HCT116 (cell line): ENCODE data around the gene PLD2. TPM values are rescaled to one million over a fixed set of nuclear protein-coding genes. Genes with fewer than 3 reads are reported as not detected.

Experiments used
- ATAC-seq: fragments of 200-7000 bp; cut with Tn5 transposase; 2 replicates; pipeline ENCODE4 v1.9.1; 2020; ENCODE audit warnings: mild to moderate bottlenecking, moderate library complexity
- BruUV-seq: library from RNA; stranded (reverse); fragments of 400-500 nt; replicated peaks from 2 replicates; lab custom pipeline; 2021; lab: Mats Ljungman, UMichigan
- CTCF ChIA-PET: fragments of 300-600 bp; sonication (Branson Sonifier 250); formaldehyde crosslinking; loops from one replicate; lab custom pipeline; 2021; ENCODE audit warnings: antibody characterized with exemption; lab: Charles Lee
- POLR2A ChIA-PET: fragments of 300-600, 350-600 bp; sonication (Branson Sonifier 250); formaldehyde crosslinking; loops from one replicate; lab custom pipeline; 2021; ENCODE audit warnings: antibody characterized with exemption; lab: Charles Lee
- RAD21 ChIA-PET, 2 experiments: fragments of 300-600 bp; sonication (Branson Sonifier 250); formaldehyde crosslinking; loops; one replicate each; lab custom pipeline; 2023; ENCODE audit warnings: low total read pairs in 2 of 2; ENCODE audit not compliant: uncharacterized antibody in 2 of 2, unreplicated experiment in 2 of 2, low non-redundant PET in 1 of 2; lab: Charles Lee
- DNase-seq: peaks from one replicate; pipeline ENCODE4 v3.0.0-alpha.2; 2010; ENCODE audit warnings: low read depth, low spot score
- H2AFZ ChIP-seq: fragments of 200-600 bp; shearing (Covaris generic), sonication (generic); 2 replicates; pipeline ENCODE4 v1.6.1; 2017; ENCODE audit warnings: low read depth, mixed run types, mixed read lengths, antibody characterized with exemption, low read length; ENCODE audit not compliant: poor library complexity, severe bottlenecking
- H3K27ac ChIP-seq: 2 replicates; pipeline ENCODE4 v1.5.1; 2012; ENCODE audit warnings: low read depth, low read length
- H3K27me3 ChIP-seq: fragments of 200-600 bp; sonication (generic); 2 replicates; pipeline ENCODE4 v1.6.1; 2016; ENCODE audit warnings: mixed run types, low read length, mixed read lengths; ENCODE audit not compliant: insufficient read depth
- H3K36me3 ChIP-seq, 2 experiments: fragments of 200-500 bp in 1 of 2; fragments of 200-600 bp in 1 of 2; sonication (Bioruptor generic) in 1 of 2; sonication (generic) in 1 of 2; 2 replicates each; pipeline versions ENCODE4 v1.5.1 to v1.6.1; 2014 to 2016; ENCODE audit warnings: low read length in 2 of 2, inconsistent platforms in 1 of 2, mixed read lengths in 1 of 2, mixed run types in 1 of 2; ENCODE audit not compliant: insufficient read depth in 2 of 2, control insufficient read depth in 1 of 2
- H3K4me1 ChIP-seq, 2 experiments: fragments of 200-600 bp in 1 of 2; sonication (generic) in 1 of 2; 2 replicates each; pipeline versions ENCODE4 v1.5.1 to v1.6.1; 2012 to 2017; ENCODE audit warnings: low read length in 2 of 2, inconsistent platforms in 1 of 2, mild to moderate bottlenecking in 1 of 2, mixed read lengths in 1 of 2, mixed run types in 1 of 2, moderate library complexity in 1 of 2; ENCODE audit not compliant: insufficient read depth in 2 of 2, control insufficient read depth in 1 of 2
- H3K4me2 ChIP-seq: fragments of 200-600 bp; sonication (generic); 2 replicates; pipeline ENCODE4 v1.6.1; 2017; ENCODE audit warnings: mixed run types, low read length, mixed read lengths
- H3K4me3 ChIP-seq, 2 experiments: fragments of 200-600 bp in 1 of 2; sonication (generic) in 1 of 2; replicated peaks in 1 of 2; 2 replicates each; pipeline ENCODE4 v1.5.1; 2011 to 2016; ENCODE audit warnings: low read length in 2 of 2, control low read depth in 1 of 2, low read depth in 1 of 2, mild to moderate bottlenecking in 1 of 2, mixed read lengths in 1 of 2, mixed run types in 1 of 2
- H3K79me2 ChIP-seq: fragments of 200-600 bp; sonication (generic); 2 replicates; pipeline ENCODE4 v1.6.1; 2017; ENCODE audit warnings: mild to moderate bottlenecking, mixed run types, low read length, moderate library complexity, mixed read lengths; ENCODE audit not compliant: insufficient read depth
- H3K9ac ChIP-seq: fragments of 200-600 bp; sonication (generic); 2 replicates; pipeline ENCODE4 v1.6.1; 2016; ENCODE audit warnings: low read length, mixed read lengths
- H3K9me2 ChIP-seq: fragments of 200-600 bp; sonication (generic), shearing (Covaris generic); 2 replicates; pipeline ENCODE4 v1.6.1; 2017; ENCODE audit warnings: mixed run types, mild to moderate bottlenecking, moderate library complexity; ENCODE audit not compliant: insufficient read depth
- H3K9me3 ChIP-seq, 2 experiments: fragments of 200-500 bp in 1 of 2; fragments of 200-600 bp in 1 of 2; sonication (Bioruptor generic) in 1 of 2; sonication (generic) in 1 of 2; 2 replicates each; pipeline ENCODE4 v1.6.1; 2014 to 2017; ENCODE audit warnings: low read length in 2 of 2, mixed read lengths in 2 of 2, inconsistent platforms in 1 of 2, low read depth in 1 of 2, mild to moderate bottlenecking in 1 of 2, mixed run types in 1 of 2, moderate library complexity in 1 of 2; ENCODE audit not compliant: control insufficient read depth in 1 of 2, insufficient read depth in 1 of 2
- H4K20me1 ChIP-seq: fragments of 200-600 bp; sonication (generic), shearing (Covaris generic); 2 replicates; pipeline ENCODE4 v1.6.1; 2017; ENCODE audit warnings: mixed run types, mild to moderate bottlenecking, moderate library complexity; ENCODE audit not compliant: insufficient read depth
- RAD21 ChIP-seq: IDR thresholded peaks from 2 replicates; pipeline ENCODE4 v1.6.1; 2012; ENCODE audit warnings: low read depth, mild to moderate bottlenecking
- ZFX ChIP-seq: fragments of 450-650 bp; IDR thresholded peaks from 2 replicates; pipeline ENCODE4 v1.6.1; 2017
- ZNF274 ChIP-seq: fragments of 200-500 bp; sonication (Bioruptor generic); IDR thresholded peaks from 2 replicates; pipeline ENCODE4 v1.6.1; 2014; ENCODE audit warnings: mild to moderate bottlenecking, low read depth, low read length, inconsistent platforms
- intact Hi-C: fragments of 100-400 bp; cut with micrococcal nuclease; formaldehyde crosslinking; loops from 2 replicates; pipeline ENCODE4 v1.10.0; 2022
- total RNA-seq: library from RNA; stranded (reverse); gene quantifications from one replicate; pipeline ENCODE4 v1.2.1, GENCODE V29; 2021; ENCODE audit not compliant: unreplicated experiment
- TF ChIP-seq, protein P1 (sequence below): IDR thresholded peaks from 2 replicates; pipeline ENCODE4 v1.6.1; 2012; ENCODE audit warnings: low read depth

PLD2 gene
- total RNA-seq, 1 experiment from 2014 or later: 47.7 TPM

DNA sequence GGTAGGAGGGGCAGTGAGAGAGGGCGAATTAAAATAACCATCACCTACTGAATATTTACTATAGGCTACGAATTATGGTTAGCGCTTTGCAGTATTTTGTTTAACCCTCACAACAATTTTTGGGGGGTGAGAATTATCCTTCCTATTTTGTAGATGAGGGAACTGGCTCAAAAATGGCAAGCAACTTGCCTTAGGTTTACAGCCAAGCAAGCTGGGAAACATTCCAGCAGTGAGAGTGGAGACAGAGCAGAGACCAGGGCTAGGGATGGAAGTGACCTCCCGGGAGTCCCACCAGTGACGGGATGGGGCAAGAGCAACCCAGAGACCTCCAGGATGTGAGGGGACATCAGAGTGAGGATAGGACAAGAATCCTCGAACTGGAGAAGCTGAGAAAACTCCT, 20.4 kb upstream of the PLD2 start:
- ChIA-PET RAD21 (interaction anchor here in 1 of 2 experiments (1.2 kb wide), 1 partner anchor 90 kb away, joined by 3 read pairs; no protein-coding TSS in a partner anchor), POLR2A (no interaction called here), CTCF (no interaction called here)
- Histone ChIP-seq H3K9me2 (no peaks in the 10 kb centered on the region), H3K4me3 (no peak overlapping the region), H3K9me3 (no peaks in the 10 kb centered on the region), H3K9ac (no peak overlapping the region), H3K4me1 (peaks cover 25 to 36% of the 10 kb centered on the region in 2 experiments), H3K27ac (no peak overlapping the region), H3K4me2 (no peak overlapping the region), H2AFZ (no peak overlapping the region), H3K36me3 (no peaks in the 10 kb centered on the region), H3K27me3 (no peaks in the 10 kb centered on the region), H4K20me1 (no peaks in the 10 kb centered on the region), H3K79me2 (peaks cover 8% of the 10 kb centered on the region; the same call in 1 of the 2 replicates)
- intact Hi-C loops: no loop called here
- DNase-seq (no peak), ATAC-seq (no peak)
- TF ChIP-seq RAD21 (no peak), ZNF274 (no peak), ZFX (no peak)
- TF ChIP-seq, protein P1, sequence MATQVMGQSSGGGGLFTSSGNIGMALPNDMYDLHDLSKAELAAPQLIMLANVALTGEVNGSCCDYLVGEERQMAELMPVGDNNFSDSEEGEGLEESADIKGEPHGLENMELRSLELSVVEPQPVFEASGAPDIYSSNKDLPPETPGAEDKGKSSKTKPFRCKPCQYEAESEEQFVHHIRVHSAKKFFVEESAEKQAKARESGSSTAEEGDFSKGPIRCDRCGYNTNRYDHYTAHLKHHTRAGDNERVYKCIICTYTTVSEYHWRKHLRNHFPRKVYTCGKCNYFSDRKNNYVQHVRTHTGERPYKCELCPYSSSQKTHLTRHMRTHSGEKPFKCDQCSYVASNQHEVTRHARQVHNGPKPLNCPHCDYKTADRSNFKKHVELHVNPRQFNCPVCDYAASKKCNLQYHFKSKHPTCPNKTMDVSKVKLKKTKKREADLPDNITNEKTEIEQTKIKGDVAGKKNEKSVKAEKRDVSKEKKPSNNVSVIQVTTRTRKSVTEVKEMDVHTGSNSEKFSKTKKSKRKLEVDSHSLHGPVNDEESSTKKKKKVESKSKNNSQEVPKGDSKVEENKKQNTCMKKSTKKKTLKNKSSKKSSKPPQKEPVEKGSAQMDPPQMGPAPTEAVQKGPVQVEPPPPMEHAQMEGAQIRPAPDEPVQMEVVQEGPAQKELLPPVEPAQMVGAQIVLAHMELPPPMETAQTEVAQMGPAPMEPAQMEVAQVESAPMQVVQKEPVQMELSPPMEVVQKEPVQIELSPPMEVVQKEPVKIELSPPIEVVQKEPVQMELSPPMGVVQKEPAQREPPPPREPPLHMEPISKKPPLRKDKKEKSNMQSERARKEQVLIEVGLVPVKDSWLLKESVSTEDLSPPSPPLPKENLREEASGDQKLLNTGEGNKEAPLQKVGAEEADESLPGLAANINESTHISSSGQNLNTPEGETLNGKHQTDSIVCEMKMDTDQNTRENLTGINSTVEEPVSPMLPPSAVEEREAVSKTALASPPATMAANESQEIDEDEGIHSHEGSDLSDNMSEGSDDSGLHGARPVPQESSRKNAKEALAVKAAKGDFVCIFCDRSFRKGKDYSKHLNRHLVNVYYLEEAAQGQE: no peak
- no TSS peak for BruUV-seq
